CD4-positive, alpha-beta T cell treated with Interferon gamma for 1 hour (primary cell): Measurements from ENCODE around the gene MAST1.
A peak's percentile ranks its signal among the peaks of the same experiment; 100 is the strongest.
"Not testable (repeated sequence)": the region's sequence is repeated elsewhere in the genome, so short reads cannot be mapped to it uniquely, and the experiment has no call there.

Source experiments
- DNase-seq: peaks from one replicate; pipeline ENCODE4 v3.0.0-alpha.2; 2020

Gene MAST1

DNA sequence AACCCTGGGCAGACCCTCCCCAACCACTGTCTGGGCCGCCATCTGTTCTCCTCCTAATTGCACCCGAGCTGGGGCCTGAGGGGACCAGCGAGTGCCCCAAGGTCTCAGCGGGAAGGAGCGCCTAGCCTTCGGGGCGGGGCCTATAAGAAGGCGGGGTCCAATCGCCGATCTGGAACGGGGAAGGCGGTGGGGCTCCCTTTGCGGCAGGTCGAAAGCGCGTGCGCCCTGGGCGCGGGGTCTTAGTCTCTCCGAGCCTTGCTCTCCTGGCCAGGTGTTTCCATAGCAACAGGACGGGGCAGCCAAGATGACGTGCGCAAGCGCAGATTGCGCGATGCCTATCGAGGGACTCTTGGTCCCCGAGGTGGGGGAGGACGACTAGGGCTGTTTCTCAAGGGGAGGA is 2.8 kb downstream of the MAST1 start:
- no peak for DNase-seq

DNA sequence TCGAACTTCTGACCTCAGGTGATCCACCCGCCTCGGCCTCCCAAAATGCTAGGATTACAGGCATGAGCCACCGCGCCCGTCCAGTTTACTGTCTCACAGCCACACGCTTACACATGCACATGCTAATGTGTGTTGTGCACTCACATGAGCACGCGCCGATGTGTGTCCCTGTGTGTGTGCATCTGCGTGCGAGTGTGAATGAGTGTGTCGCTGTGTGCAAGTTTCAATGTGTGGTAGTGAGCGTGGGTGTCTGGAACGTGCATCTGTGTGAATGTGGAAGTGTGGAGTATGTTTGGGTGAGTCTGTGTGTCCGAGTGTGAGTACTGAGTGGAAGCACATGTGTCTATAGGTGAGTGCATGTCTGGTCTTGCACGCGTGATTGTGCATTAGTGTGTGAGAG is 4.2 kb downstream of the MAST1 start:
- DNase-seq = no peak

DNA sequence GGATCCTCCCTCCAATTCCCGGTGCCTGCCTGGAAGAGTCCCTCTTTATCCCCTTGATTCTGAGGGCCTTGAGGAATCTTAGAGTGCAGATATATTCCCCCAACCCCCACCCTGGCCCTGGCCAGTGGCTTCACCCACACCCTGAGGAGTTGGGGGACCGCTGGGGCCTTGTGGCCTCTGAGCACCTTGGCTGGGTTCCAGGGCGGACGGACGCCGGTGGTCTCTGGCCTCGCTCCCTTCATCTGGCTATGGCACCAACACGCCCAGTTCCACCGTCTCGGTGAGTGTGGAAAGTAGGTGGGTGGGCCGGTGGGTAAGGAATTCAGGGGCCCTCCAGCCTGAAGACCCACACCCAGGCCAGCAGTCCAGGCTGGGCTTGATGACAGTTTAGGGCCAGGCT is 5.0 kb downstream of the MAST1 start:
- no peak for DNase-seq

DNA sequence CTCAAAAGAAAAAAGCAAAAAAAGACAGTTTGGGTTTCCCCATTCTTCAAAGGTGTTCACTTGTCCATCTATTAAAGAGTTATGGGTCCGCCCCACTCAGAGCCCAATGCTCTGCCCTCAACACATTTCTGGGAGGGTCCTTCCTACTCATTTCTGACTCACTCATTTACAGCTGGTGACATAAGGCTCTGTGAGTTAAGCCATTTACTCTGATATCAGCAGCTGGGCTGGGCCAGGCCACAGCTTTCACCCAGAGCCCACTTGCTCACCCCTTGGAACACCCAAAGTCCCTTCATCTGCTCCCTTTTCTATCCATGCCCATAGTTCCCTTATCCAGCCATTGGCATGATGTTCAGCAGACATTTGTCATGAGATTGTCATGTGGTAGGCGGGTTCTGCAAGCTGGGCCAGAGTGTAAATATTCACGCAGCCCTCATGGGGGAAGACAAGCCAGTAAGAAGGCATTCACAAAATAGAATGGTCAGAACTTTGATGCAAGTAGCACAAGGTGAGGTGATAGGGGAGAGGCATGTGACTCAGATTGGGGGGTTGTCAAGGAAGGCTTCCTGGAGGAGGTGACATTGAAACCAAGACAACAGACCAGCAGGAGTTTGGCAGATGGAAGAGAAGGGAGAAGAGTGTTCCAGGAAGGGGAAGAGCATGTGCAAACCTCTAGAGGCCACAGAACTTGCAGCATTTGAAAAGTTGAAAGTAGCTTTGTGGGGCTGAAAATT is 5.9 kb downstream of the MAST1 start:
- no peak for DNase-seq

DNA sequence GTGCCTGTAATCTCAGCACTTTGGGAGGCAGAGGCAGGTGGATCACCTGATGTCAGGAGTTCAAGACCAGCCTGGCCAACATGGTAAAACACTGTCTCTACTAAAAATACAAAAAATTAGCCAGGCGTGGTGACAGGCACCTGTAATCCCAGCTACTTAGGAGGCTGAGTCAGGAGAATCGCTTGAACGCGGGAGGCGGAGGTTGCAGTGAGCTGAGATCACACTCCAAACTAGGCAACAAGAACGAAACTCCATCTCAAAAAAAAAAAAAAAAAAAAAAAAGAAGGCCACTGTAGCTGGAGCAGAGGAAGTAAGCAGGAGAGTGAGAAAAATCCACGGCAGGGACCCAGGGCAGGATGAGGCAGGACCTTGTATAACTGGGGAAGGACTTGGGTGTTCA is 8.3 kb downstream of the MAST1 start:
- not testable (repeated sequence) for DNase-seq

DNA sequence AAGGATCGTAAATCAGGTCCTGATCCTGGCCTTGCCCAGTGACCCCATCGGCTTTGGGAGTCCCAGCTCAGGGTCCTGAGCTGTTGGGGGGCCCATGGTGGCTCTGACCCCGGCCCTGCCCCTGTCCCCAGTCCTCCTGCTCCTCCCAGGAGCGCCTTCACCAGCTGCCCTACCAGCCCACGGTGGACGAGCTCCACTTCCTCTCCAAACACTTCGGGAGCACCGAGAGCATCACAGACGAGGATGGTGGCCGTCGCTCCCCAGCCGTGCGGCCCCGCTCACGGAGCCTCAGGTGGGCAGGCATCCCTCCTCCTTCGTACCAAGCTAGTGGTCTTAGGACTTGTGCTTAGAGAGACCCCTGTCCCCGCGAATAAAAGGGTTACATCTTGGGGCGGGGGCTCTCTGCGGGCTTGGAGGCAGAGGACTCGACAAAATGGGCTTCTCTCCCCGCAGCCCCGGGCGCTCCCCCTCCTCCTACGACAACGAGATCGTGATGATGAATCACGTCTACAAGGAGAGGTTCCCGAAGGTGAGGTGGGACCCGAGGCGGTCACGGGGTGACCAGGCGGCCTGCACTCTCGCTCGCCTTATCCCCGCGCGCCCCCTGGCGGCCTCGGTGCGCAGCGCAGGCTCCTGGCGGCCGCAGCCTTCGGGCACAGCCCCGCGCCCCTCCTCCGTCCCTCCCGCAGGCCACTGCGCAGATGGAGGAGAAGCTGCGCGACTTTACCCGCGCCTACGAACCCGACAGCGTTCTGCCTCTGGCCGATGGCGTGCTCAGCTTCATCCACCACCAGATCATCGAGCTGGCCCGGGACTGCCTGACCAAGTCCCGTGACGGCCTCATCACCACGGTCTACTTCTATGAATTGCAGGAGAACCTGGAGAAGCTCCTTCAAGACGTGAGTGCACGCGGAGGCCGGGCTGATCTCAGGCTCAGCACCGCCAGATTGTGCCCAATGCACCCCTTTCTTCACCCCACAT is 9.1 kb downstream of the MAST1 start:
- peak; percentile 78 for DNase-seq

DNA sequence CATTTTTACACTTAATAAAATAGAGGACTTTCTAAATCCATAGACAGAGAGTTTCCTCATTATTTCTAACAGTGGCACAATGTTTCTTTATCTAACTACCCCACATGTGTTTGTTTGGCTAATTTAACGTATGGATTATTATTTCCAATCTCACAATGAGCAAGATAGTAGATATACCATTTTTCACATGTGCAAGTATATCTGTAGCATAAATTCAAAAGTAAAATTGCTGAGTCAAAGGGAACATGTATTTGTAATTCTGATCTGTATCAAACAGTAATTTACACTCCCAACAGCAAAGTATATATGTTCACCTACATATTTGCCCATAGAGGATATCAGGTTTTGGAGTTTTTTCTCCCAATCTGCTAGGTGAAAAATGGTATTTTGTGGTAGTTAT is 18.3 kb downstream of the MAST1 start:
- DNase-seq = no peak

DNA sequence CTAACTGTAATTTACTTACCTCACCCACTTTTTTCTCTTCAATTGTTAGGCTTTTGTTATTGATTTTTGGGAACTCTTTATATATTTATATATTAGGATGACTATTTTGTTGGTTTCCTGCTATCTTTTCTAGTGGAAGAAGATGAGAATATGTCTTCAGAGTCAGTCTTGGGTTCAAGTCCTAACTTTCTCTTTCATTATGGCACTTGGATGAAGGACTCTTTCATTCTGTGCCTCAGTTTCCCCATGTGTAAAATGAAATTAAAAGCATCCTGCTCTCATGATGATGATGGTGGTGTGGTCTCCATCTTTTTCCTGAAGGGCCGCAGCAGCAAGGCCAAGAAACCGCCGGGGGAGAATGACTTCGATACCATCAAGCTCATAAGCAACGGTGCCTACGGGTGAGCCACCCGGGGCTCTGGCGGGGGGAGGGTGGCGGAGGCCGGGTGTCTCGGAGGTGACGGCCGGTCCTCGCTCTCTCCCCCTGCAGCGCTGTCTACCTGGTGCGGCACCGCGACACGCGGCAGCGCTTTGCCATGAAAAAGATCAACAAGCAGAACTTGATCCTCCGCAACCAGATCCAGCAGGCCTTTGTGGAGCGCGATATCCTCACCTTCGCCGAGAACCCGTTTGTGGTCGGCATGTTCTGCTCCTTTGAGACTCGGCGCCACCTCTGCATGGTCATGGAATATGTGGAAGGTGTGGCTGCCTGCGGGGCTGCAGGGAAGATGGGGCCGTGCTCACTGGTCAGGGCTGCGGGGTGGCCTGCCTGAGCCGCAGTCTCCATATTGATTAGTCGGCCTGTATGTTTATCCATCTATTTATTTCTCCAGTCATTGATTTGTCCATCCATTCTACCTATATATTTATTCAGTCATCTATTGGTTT is 20.0 kb downstream of the MAST1 start:
- no peak for DNase-seq

DNA sequence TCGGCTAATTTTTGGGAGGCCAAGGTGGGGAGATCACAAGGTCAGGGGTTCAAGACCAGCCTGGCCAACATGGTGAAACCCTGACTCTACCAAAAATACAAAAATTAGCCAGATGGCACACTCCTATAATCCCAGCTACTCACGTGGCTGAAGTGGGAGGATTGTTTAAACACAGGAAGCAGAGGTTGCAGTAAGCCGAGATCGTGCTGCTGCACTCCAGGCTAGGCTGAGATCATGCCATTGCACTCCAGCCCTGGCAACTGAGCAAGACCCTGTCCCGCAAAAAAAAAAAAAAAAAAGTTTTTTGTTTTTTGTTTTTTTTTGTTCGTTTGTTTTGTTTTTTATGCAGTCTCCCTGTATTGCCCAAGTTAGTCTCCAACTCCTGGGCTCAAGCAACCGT is 21.2 kb downstream of the MAST1 start:
- DNase-seq = no peak

DNA sequence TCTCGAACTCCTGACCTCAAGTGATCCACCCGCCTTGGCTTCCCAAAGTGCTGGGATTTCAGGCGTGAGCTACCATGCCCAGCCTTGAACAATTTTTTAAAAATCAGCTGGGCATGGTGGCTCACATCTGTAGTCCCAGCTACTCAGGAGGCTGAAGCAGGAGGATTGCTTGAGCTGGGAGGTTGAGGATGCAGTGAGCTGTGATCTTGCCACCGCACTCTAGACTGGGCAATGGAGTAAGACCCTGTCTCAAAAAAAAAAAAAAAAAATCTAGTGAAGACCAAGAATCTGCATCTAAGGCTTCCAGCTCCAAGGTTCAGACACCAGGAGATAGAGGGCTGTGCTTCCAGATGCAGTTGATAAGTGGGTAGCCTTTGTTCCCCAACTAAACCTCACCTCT is 25.8 kb downstream of the MAST1 start:
- DNase-seq = no peak

DNA sequence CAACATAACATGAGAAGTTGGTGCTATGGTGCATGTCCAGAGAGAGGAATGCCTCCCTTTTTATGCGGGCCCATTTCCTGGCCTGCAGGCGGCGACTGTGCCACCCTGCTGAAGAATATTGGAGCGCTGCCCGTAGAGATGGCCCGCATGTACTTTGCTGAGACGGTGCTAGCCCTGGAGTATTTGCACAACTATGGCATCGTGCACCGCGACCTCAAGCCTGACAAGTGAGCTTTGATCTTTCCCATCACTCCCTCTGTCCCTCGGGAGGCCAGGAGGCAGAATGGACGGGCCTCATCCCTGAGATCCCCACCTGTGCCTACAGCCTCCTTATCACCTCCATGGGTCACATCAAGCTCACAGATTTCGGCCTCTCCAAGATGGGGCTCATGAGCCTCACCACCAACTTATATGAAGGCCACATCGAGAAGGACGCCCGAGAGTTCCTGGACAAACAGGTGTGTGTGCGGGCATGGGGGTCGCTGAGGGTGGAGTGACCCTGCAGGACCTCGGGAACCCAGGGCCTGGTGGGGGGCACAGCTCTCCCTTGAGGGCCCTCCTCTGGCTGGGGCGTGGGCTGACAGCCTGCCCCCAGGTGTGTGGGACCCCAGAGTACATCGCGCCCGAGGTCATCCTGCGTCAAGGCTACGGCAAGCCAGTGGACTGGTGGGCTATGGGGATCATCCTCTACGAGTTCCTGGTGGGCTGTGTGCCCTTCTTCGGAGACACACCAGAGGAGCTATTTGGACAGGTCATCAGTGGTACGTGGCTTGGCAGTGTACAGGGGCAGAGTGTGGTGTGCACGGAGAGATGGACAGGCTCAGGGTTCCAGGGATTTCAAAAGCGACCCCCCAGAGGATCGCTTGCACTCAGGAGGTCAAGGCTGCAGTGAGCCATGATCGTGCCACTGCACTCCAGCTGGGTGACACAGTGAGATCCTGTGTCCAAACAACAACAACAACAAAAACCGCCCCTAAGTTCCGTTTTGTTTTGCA is 26.7 kb downstream of the MAST1 start:
- no peak for DNase-seq

DNA sequence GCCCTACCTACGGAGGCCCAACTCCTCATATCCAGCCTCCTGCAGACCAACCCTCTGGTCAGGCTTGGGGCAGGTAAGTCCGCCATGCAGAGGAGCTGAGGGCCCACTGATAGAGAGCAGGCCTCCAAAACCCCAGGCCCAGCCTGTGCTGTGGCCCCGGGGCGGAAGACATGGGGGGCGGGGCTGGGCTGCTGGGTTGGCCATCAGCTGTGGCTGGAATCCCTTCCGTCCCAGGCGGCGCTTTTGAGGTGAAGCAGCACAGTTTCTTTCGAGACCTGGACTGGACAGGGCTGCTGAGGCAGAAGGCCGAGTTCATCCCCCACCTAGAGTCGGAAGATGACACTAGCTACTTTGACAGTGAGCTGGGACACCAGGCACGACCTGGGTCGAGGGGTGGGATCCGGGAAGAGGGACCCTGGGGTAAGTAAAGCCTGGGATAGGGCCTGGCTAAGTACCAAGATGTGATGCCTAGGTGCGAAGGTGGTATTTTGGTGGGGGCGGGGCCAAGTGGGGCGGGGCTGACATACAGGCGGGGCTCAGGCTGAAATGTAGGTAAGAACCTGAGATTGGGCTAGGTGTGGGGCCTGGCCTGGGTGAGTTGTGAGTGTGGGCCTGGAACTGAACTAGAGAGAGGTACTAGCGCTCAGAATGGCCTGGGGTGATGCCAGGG is 27.6 kb downstream of the MAST1 start:
- DNase-seq = no peak

DNA sequence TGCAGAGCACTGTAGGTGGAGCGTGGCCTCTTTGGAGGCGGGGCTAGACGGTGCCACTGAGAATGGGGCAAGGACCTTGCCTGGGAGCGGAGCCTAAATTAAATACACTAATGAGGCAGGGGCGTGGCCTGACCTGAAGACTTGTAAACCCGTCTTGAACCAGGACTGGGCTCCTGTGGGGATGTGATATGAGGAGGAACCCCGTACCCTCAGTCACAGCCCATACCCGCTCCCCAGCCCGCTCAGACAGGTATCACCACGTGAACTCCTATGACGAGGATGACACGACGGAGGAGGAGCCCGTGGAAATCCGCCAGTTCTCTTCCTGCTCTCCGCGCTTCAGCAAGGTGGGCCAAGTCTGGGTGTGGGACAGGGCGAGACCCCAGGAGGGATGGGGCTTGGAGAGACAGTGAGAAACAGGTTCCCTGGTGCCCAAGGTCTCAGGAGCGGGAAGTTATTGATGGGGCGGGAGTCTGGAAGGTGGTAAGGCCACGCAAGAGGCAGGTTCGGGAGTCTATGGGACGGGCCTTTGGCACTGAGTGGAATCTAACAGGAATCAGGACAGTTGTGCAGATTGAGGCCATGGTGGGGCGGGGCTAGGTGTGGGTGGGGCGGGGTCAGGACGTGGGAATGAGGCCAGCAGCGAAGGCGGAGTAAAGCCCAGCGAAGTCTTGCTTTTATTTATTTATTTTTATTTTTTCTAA is 28.3 kb downstream of the MAST1 start:
- DNase-seq = no peak

DNA sequence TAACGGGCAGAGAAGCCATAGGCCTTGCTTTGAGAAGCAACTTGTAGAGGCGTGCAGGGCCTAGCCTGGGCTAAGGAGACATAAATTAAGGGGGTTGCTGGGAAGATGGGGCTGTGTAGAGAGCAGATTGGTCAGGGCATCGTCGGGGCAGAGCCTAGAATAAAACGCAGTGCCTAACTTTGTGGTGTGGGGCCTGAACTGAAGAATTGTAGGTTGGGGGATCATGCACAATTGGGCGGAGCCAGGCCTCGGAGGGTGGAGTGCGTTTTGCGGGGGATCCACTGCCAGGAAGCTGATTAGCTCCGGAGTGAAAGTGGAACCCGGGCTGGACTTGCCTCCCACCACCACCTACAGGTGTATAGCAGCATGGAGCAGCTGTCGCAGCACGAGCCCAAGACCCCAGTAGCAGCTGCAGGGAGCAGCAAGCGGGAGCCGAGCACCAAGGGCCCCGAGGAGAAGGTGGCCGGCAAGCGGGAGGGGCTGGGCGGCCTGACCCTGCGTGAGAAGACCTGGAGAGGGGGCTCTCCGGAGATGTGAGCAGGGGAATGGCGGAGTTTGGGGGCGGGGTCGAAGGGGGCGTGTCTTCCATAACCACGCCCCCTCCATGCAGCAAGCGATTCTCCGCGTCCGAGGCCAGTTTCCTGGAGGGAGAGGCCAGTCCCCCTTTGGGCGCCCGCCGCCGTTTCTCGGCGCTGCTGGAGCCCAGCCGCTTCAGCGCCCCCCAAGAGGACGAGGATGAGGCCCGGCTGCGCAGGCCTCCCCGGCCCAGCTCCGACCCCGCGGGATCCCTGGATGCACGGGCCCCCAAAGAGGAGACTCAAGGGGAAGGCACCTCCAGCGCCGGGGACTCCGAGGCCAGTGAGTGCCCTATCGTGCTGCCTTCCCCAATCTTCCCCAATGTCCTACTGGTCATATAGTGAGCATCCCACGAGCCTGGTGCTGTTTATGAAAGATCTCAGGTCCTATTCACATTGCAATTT is 29.1 kb downstream of the MAST1 start:
- peak; percentile 68 for DNase-seq

DNA sequence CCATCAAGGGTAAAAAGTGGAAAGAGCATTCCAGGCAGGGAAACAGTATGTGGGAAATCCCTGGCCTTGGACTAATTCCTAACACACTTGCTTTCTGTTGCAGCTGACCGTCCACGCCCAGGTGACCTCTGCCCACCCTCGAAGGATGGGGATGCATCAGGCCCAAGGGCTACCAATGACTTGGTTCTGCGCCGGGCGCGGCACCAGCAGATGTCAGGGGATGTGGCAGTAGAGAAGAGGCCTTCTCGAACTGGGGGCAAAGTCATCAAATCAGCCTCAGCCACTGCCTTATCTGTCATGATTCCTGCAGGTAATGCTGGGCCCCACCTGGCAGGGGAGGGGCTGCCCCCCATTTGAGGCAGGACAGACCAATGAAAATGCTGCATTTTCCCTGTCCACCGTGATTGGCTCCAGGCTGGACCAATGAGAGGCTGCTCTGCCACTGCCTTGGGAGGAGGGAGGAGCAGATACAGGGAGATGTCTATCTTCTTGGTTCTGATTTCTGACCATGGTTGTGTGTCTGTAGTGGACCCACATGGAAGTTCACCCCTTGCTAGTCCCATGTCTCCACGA is 30.3 kb downstream of the MAST1 start:
- no peak for DNase-seq

DNA sequence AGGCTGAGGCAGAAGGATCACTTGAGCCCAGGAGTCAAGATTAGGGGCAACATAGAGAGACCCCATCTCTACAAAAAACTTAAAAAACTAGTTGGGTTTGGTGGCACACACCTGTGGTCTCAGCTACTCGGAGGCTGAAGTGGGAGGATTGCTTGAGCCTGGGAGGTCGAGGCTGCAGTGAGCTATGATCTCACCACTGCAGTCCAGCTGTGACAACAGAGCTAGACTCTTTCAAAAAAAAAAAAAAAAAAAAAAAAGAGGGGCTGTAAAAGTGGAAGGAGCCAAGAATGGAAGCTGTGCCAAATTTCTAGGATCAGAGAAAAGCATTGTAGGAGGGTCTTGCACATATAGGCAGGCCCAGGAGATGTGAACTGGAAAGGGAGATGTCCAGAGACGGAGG is 33.4 kb downstream of the MAST1 start:
- no peak for DNase-seq

DNA sequence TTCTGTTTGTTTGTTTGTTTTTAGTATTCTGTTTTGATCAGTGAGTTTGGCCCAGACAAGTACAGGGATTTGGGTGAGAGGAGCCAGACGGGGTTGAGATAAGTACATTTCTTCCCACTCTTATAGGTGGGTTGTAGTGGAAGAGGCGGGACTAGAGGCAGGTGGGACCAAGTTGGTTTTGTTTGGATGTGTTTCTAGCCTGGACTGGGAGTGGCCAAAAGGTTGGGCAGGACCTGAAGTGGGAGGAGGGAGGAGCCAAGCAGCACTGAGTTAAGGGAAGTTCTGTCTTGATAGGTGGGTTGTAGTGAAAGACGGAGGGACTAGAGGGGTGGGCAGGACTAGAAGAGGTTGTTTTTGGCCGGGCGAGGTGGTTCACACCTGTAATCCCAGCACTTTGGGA is 33.9 kb downstream of the MAST1 start:
- DNase-seq = no peak

DNA sequence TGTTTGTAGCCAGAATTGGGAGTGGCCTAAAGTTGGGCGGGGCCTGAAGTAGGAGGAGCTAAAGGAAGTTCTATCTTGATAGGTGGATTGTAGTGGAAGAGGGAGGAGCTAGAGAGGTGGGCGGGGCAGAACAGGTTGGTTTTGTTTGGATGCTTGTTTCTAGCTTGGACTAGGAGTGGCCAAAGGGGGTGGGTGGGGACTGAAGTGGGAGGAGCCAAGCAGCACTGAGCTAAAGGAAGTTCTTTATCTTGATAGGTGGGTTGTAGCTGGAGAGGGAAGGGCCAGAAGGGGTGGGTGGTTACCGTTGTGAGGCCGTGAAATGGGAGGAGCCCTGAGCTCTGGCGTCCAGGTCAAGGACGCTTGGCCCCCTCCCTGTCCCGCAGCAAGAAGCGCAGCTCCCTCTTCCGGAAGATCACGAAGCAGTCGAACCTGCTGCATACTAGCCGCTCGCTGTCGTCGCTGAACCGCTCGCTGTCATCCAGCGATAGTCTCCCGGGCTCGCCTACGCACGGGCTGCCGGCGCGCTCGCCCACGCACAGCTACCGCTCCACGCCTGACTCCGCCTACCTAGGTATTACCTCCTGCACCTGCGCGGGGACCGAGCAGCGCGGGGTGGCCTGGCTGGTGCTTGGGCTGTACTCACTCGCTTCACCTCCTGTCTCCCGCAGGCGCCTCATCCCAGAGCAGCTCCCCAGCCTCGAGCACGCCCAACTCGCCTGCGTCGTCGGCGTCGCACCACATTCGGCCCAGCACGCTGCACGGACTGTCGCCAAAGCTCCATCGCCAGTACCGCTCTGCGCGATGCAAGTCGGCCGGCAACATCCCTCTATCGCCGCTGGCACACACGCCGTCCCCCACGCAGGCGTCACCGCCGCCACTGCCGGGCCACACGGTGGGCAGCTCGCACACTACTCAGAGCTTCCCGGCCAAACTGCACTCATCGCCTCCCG is 34.9 kb downstream of the MAST1 start:
- DNase-seq = peak; percentile 81
